ENCODE measurements around the gene RAG2.

RAG2 gene

DNA sequence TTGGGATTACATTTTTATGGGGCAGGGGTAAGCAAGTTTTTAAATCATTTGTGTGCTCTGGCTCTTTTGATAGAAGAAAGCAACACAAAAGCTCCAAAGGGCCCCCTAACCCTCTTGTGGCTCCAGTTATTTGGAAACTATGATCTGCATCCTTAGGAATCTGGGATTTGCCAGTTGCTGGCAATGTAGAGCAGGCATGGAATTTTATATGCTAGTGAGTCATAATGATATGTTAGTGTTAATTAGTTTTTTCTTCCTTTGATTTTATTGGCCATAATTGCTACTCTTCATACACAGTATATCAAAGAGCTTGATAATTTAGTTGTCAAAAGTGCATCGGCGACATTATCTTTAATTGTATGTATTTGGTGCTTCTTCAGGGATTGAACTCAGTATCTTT is 20.2 kb downstream of the RAG2 start:
- TF ChIP-seq, protein P1, sequence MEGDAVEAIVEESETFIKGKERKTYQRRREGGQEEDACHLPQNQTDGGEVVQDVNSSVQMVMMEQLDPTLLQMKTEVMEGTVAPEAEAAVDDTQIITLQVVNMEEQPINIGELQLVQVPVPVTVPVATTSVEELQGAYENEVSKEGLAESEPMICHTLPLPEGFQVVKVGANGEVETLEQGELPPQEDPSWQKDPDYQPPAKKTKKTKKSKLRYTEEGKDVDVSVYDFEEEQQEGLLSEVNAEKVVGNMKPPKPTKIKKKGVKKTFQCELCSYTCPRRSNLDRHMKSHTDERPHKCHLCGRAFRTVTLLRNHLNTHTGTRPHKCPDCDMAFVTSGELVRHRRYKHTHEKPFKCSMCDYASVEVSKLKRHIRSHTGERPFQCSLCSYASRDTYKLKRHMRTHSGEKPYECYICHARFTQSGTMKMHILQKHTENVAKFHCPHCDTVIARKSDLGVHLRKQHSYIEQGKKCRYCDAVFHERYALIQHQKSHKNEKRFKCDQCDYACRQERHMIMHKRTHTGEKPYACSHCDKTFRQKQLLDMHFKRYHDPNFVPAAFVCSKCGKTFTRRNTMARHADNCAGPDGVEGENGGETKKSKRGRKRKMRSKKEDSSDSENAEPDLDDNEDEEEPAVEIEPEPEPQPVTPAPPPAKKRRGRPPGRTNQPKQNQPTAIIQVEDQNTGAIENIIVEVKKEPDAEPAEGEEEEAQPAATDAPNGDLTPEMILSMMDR (IDR thresholded peaks at IDR 0.05; ENCODE audit: low read depth, low read length, missing control alignments) = no peak
- H3K4me3 ChIP-seq (ENCODE audit: low read depth, low read length) = no peak overlapping the region
- DNase-seq (ENCODE audit: low read depth) = peak; percentile 16
- in situ Hi-C loops (cut with HindIII; ENCODE audit: low sequenced_read_pairs) = no loop called here

DNA sequence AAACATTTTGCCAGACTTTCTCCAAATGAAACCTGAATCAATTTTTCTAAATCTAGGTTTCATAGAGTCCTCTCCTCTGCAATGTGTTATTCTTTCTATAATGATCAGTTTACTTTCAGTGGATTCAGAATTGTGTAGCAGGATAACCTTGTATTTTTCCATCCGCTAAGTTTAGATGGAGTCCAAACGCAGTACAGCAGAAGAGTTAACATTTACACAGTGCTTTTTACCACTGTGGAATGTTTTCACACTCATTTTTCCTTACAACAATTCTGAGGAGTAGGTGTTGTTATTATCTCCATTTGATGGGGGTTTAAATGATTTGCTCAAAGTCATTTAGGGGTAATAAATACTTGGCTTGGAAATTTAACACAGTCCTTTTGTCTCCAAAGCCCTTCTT is 20.7 kb downstream of the RAG2 start:
- H3K4me3 ChIP-seq (ENCODE audit: low read depth, low read length) = no peak overlapping the region
- TF ChIP-seq, protein P1 (IDR thresholded peaks at IDR 0.05; ENCODE audit: low read depth, low read length, missing control alignments) = no peak
- no peak for DNase-seq (ENCODE audit: low read depth)
- in situ Hi-C loops (cut with HindIII; ENCODE audit: low sequenced_read_pairs) = no loop called here

DNA sequence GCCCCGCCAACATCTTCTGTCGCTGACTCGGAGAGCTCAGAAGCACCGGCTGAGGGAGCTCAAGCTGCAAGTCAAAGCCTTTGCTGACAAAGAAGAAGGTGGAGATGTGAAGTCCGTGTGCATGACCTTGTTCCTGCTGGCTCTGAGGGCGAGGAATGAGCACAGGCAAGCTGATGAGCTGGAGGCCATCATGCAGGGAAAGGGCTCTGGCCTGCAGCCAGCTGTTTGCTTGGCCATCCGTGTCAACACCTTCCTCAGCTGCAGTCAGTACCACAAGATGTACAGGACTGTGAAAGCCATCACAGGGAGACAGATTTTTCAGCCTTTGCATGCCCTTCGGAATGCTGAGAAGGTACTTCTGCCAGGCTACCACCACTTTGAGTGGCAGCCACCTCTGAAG is 23.6 kb downstream of the RAG2 start:
- TF ChIP-seq, protein P1 (IDR thresholded peaks at IDR 0.05; ENCODE audit: low read depth, low read length, missing control alignments) = no peak
- in situ Hi-C loops (cut with HindIII; ENCODE audit: low sequenced_read_pairs) = no loop called here
- no peak overlapping the region for H3K4me3 ChIP-seq (ENCODE audit: low read depth, low read length)
- no peak for DNase-seq (ENCODE audit: low read depth)

DNA sequence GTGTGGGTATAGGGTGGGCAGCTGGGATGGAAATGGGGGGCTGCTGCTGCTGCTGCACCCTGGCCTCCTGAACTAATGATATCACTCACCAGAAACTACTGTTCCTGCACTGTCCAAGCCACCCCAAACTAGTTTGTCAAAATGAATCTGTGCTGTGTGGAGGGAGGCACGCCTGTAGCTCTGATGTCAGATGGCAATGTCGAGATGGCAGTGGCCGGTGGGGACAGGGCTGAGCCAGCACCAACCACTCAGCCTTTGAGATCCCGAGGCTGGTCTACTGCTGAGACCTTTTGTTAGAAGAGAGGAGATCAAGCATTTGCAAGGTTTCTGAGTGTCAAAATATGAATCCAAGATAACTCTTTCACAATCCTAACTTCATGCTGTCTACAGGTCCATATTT is 28.9 kb downstream of the RAG2 start:
- in situ Hi-C loops (cut with HindIII; ENCODE audit: low sequenced_read_pairs) = loop anchor here (5.0 kb wide), 1 partner anchor 93 kb away; no protein-coding TSS in a partner anchor
- DNase-seq (ENCODE audit: low read depth) = no peak
- H3K4me3 ChIP-seq (ENCODE audit: low read depth, low read length) = no peak overlapping the region
- TF ChIP-seq, protein P1 (IDR thresholded peaks at IDR 0.05; ENCODE audit: low read depth, low read length, missing control alignments) = no peak

DNA sequence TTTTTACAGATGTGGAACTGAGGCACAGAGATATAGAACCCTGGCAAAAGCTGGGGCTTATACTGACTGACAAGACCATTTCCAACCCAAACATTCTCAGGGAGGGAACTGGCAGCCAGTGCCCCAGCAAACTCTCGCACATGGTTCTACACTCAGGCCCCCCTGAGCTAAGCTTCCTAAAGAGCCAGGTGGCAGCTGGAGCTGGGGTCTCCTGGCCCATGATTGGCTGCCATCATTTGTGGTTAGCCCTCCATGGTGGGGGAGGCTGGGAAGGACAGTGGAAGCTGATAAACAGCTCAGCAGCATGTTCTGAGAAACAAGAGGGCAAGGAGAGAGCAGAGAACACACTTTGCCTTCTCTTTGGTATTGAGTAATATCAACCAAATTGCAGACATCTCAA is 30.3 kb downstream of the RAG2 start, which contains the start of gene RAG1:
RAG1 (plus strand) TSS at position 314 of the 400 bp plus-strand sequence. CDS start 5,298 bp downstream, outside the sequence.
- no peak for DNase-seq (ENCODE audit: low read depth)
- no peak within 1 kb of the TSS for H3K4me3 ChIP-seq (ENCODE audit: low read depth, low read length)
- in situ Hi-C loops (cut with HindIII; ENCODE audit: low sequenced_read_pairs) = loop anchor here (5.0 kb wide), 1 partner anchor 95 kb away; no protein-coding TSS in a partner anchor
- TF ChIP-seq, protein P1 (IDR thresholded peaks at IDR 0.05; ENCODE audit: low read depth, low read length, missing control alignments) = no peak

DNA sequence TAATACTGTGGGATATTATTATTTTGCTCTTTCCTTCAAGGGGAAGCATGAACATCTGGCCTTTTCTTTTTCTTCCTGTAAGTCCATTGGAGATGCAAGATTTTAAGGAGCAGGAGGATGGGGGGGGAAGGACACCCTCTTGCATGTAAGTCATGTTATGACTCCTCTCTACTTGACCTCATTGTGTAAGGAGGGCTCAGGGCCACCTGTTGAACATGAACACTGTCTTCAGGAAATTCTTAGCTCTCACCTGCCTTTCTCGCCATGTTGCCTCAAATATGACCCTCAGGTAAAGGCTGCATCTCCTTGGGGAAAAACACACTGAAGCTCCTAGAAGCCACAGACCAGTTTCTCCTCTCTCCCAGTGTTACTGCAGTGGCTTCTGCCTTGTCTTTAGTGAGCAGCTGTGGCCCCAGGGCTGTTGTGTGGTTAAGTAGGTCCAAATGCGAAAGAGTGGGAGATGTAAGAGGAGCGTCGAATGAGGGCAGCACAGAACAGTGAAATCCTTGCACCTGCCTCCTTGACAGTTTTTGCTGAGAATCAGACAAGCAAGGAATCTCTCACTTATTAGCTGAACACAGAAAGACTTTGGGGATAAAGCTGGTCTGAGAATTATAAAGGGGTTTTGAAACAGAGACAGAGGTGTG is 31.5 kb downstream of the RAG2 start:
- TF ChIP-seq, protein P1 (IDR thresholded peaks at IDR 0.05; ENCODE audit: low read depth, low read length, missing control alignments) = no peak
- no peak for DNase-seq (ENCODE audit: low read depth)
- no peak overlapping the region for H3K4me3 ChIP-seq (ENCODE audit: low read depth, low read length)
- in situ Hi-C loops (cut with HindIII; ENCODE audit: low sequenced_read_pairs) = loop anchor here (5.0 kb wide), 1 partner anchor 96 kb away; no protein-coding TSS in a partner anchor
